Measurements from ENCODE around the gene TCTN1.

- TF ChIP-seq CTCF (conservative IDR thresholded peaks at IDR 0.05 in 1 of 2, IDR thresholded peaks at IDR 0.05 in 1 of 2; ENCODE audit: extremely low read depth in 1 of 2, insufficient read depth in 1 of 2, low read depth in 1 of 2, low read length in 2 of 2) (no peak), EZH2 (IDR thresholded peaks at IDR 0.05; ENCODE audit: borderline replicate concordance, low read length) (no peak)
Observed at GRCh38 chr12:110658242-110658641, 44.3 kb downstream of the TCTN1 start.

Data from mammary epithelial cell (primary cell).